Endodermal cell (in vitro differentiated cells): ENCODE results near the gene SLC51A. TPM values are rescaled to one million over a fixed set of nuclear protein-coding genes. Genes with fewer than 3 reads are reported as not detected.

Experiments
- DNase-seq: peaks from one replicate; pipeline ENCODE4 v3.0.0-alpha.2; 2017
- H3K27ac ChIP-seq: 2 replicates; pipeline ENCODE4 v1.5.1; 2013; ENCODE audit warnings: mild to moderate bottlenecking, low read depth, low read length, moderate library complexity
- H3K27me3 ChIP-seq: 2 replicates; pipeline ENCODE4 v1.6.1; 2013; ENCODE audit warnings: mild to moderate bottlenecking, low read length, moderate library complexity; ENCODE audit not compliant: insufficient read depth, control insufficient read depth, poor library complexity, severe bottlenecking
- H3K36me3 ChIP-seq: 2 replicates; pipeline ENCODE4 v1.7.0; 2013; ENCODE audit warnings: mild to moderate bottlenecking, low read length, moderate library complexity; ENCODE audit not compliant: control insufficient read depth, insufficient read depth
- H3K4me1 ChIP-seq: one replicate; pipeline ENCODE4 v1.7.0; 2013; ENCODE audit warnings: low read length; ENCODE audit not compliant: control insufficient read depth, insufficient read depth
- H3K4me3 ChIP-seq: 2 replicates; pipeline ENCODE4 v1.5.1; 2013; ENCODE audit warnings: mild to moderate bottlenecking, low read length, moderate library complexity
- H3K9ac ChIP-seq: 2 replicates; pipeline ENCODE4 v1.6.1; 2013; ENCODE audit warnings: mild to moderate bottlenecking, low read length, moderate library complexity; ENCODE audit not compliant: poor library complexity, severe bottlenecking; ENCODE audit errors: extremely low read depth
- H3K9me3 ChIP-seq: 2 replicates; pipeline ENCODE4 v1.6.1; 2013; ENCODE audit warnings: mild to moderate bottlenecking, low read length, moderate library complexity; ENCODE audit not compliant: control insufficient read depth
- H3K27ac Mint-ChIP-seq: 2 replicates; pipeline ENCODE4 v1.8.0; 2020; ENCODE audit warnings: mixed read lengths
- H3K27me3 Mint-ChIP-seq: 2 replicates; pipeline ENCODE4 v1.8.0; 2021; ENCODE audit warnings: mild to moderate bottlenecking, mixed read lengths; ENCODE audit not compliant: insufficient read depth
- H3K36me3 Mint-ChIP-seq: 2 replicates; pipeline ENCODE4 v1.8.0; 2020; ENCODE audit warnings: low read depth, mixed read lengths
- H3K4me1 Mint-ChIP-seq: 2 replicates; pipeline ENCODE4 v1.8.0; 2020; ENCODE audit warnings: mixed read lengths
- H3K4me3 Mint-ChIP-seq: 2 replicates; pipeline ENCODE4 v1.8.0; 2020; ENCODE audit warnings: mild to moderate bottlenecking, moderate library complexity, mixed read lengths
- H3K9me3 Mint-ChIP-seq: 2 replicates; pipeline ENCODE4 v1.8.0; 2020; ENCODE audit warnings: mild to moderate bottlenecking, mixed read lengths
- CTCF ChIP-seq: fragments of 200-600 bp; sonication (generic); conservative IDR thresholded peaks from 2 replicates; pipeline ENCODE4 v1.5.0; 2021; ENCODE audit warnings: antibody characterized with exemption, mild to moderate bottlenecking
- WGBS, 2 experiments: methylation state at CpG; one replicate each; pipeline versions ENCODE4 v1.1.5 to v1.1.7; 2013; ENCODE audit warnings: missing lambda C conversion rate in 2 of 2, mixed read lengths in 1 of 2; ENCODE audit not compliant: insufficient coverage in 1 of 2, insufficient read length in 1 of 2; 5-methylcytosine and 5-hydroxymethylcytosine counted together
- total RNA-seq, 2 donors: library from RNA; stranded (reverse); fragmentation: NEBNext Ultra II Directional in 1 of 2; extraction: Animal tissue kit (Norgen Biotek cat#: 25700) in 1 of 2; gene quantifications; 2 replicates in 1 of 2; 3 replicates in 1 of 2; pipeline ENCODE4 v1.2.1, GENCODE V29; 2021

SLC51A gene
- total RNA-seq, 2 donors from 2014 or later: 1.9 to 2.0 TPM

GRCh38 chr3:196255776-196256175 lies 39.4 kb downstream of the SLC51A start:
- H3K4me3 Mint-ChIP-seq: no peak overlapping the region
- peaks cover 25% of the 10 kb centered on the region for H3K36me3 Mint-ChIP-seq
- DNase-seq: no peak
- H3K27me3 Mint-ChIP-seq: no peaks in the 10 kb centered on the region
- no peaks in the 10 kb centered on the region for H3K9me3 Mint-ChIP-seq
- no peaks in the 10 kb centered on the region for H3K4me1 Mint-ChIP-seq
- no peak for TF ChIP-seq CTCF
- Histone ChIP-seq H3K36me3 (peaks cover 52% of the 10 kb centered on the region), H3K27ac (no peak overlapping the region), H3K4me3 (no peak overlapping the region), H3K9ac (no peak overlapping the region), H3K9me3 (peaks cover 2% of the 10 kb centered on the region), H3K4me1 (no peaks in the 10 kb centered on the region), H3K27me3 (no peaks in the 10 kb centered on the region)
- H3K27ac Mint-ChIP-seq: no peak overlapping the region
- 98 to 100% methylated on average over 1 of the region's 1 CpG for WGBS, 2 experiments

- H3K27me3 ChIP-seq: no peaks in the 10 kb centered on the region
- TF ChIP-seq CTCF: no peak
- no peak overlapping the region for H3K9ac ChIP-seq
- no peak overlapping the region for H3K4me3 ChIP-seq
- Mint-ChIP-seq H3K4me1 (peaks cover 7% of the 10 kb centered on the region), H3K9me3 (peaks cover 3% of the 10 kb centered on the region), H3K4me3 (no peak overlapping the region), H3K36me3 (peaks cover 37% of the 10 kb centered on the region), H3K27me3 (no peaks in the 10 kb centered on the region), H3K27ac (no peak overlapping the region)
- peaks cover 67% of the 10 kb centered on the region for H3K36me3 ChIP-seq
- no peaks in the 10 kb centered on the region for H3K4me1 ChIP-seq
- WGBS, 2 experiments: 94 to 96% methylated on average over 2 to 4 of the region's 4 CpGs
- H3K27ac ChIP-seq: no peak overlapping the region
- no peak for DNase-seq
- peaks cover 8% of the 10 kb centered on the region for H3K9me3 ChIP-seq
These were observed 44.5 kb downstream of the SLC51A start for GRCh38 chr3:196260784-196261183.

- Mint-ChIP-seq H3K36me3 (peaks cover 56% of the 10 kb centered on the region), H3K27ac (no peak overlapping the region), H3K4me3 (no peak overlapping the region), H3K9me3 (peaks cover 3% of the 10 kb centered on the region), H3K4me1 (peaks cover 7% of the 10 kb centered on the region), H3K27me3 (no peaks in the 10 kb centered on the region)
- Histone ChIP-seq H3K9me3 (peaks cover 9% of the 10 kb centered on the region), H3K9ac (no peak overlapping the region), H3K36me3 (peaks cover 74% of the 10 kb centered on the region), H3K4me3 (no peak overlapping the region), H3K27ac (no peak overlapping the region), H3K4me1 (no peaks in the 10 kb centered on the region), H3K27me3 (no peaks in the 10 kb centered on the region)
- no peak for TF ChIP-seq CTCF
- 94 to 99% methylated on average over 7 of the region's 7 CpGs for WGBS, 2 experiments
- DNase-seq: no peak
These were observed 47.5 kb downstream of the SLC51A start for GRCh38 chr3:196263819-196264218.
